ACC112 (cell line): ENCODE data around the gene SUV39H1.
"Not testable (repeated sequence)": the region's sequence is repeated elsewhere in the genome, so short reads cannot be mapped to it uniquely, and the experiment has no call there.

ENCODE experiments used
- H2AFZ ChIP-seq: fragments of 200-600 bp; sonication (generic); one replicate; pipeline ENCODE4 v1.6.0; 2017; ENCODE audit warnings: antibody characterized with exemption, low read length; ENCODE audit not compliant: unreplicated experiment
- H3K27ac ChIP-seq: fragments of 200-600 bp; sonication (generic); 2 replicates; pipeline ENCODE4 v1.5.1; 2014; ENCODE audit warnings: low read depth, mild to moderate bottlenecking, antibody characterized with exemption, low read length, moderate library complexity
- H3K27me3 ChIP-seq: fragments of 200-600 bp; sonication (generic); 2 replicates; pipeline ENCODE4 v1.6.1; 2014; ENCODE audit warnings: mild to moderate bottlenecking, antibody characterized with exemption, low read length, moderate library complexity, mixed read lengths; ENCODE audit not compliant: insufficient read depth
- H3K36me3 ChIP-seq: fragments of 200-600 bp; sonication (generic); 2 replicates; pipeline ENCODE4 v1.6.1; 2016; ENCODE audit warnings: mild to moderate bottlenecking, antibody characterized with exemption, low read length, moderate library complexity, mixed read lengths; ENCODE audit not compliant: insufficient read depth
- H3K4me1 ChIP-seq: fragments of 200-600 bp; sonication (generic); one replicate; pipeline ENCODE4 v1.6.1; 2016; ENCODE audit warnings: low read length, mixed read lengths; ENCODE audit not compliant: insufficient read depth, unreplicated experiment, control insufficient read depth
- H3K4me3 ChIP-seq: fragments of 200-600 bp; sonication (generic); 2 replicates; pipeline ENCODE4 v1.5.1; 2014; ENCODE audit warnings: mild to moderate bottlenecking, low read depth, low read length
- H3K79me2 ChIP-seq: fragments of 200-600 bp; sonication (generic); one replicate; pipeline ENCODE4 v1.6.0; 2016; ENCODE audit warnings: low read length; ENCODE audit not compliant: control insufficient read depth, unreplicated experiment, insufficient read depth

SUV39H1 gene

DNA sequence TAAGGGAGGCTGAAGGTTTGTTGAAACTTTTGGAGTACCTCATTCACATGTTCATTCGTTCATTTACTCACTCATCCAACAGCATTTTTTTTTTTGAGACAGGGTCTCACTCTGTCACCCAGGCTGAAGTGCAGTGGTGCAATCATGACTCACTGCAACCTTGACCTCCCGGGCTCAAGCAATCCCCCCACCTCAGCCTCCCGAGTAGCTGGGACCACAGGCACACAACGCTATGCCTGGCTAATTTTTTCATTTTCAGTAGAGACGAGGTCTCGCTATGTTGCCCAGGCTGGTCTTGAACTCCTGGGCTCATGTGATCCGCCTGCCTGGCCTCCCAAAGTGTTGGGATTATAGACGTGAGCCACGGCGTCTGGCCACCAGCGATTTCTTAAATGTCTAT lies 28.3 kb upstream of the SUV39H1 start:
- not testable (repeated sequence) for H2AFZ ChIP-seq, H3K4me3 ChIP-seq, H3K36me3 ChIP-seq, H3K27me3 ChIP-seq, H3K79me2 ChIP-seq, H3K27ac ChIP-seq, H3K4me1 ChIP-seq

- Histone ChIP-seq H3K4me3 (peak overlapping the region; percentile 82), H3K27me3 (no peaks in the 10 kb centered on the region), H3K36me3 (no peaks in the 10 kb centered on the region), H3K27ac (0 out of 2 replicates have a peak overlapping the region, but pooled peaks have one; percentile 5), H2AFZ (peak overlapping the region; percentile 27), H3K4me1 (no peaks in the 10 kb centered on the region), H3K79me2 (no peaks in the 10 kb centered on the region)
These were observed 20.2 kb upstream of the SUV39H1 start for GRCh38 chrX:48676106-48676892.

- no peaks in the 10 kb centered on the region for H3K79me2 ChIP-seq
- no peak overlapping the region for H2AFZ ChIP-seq
- H3K27ac ChIP-seq: no peak overlapping the region
- H3K4me3 ChIP-seq: peak overlapping the region; percentile 82
- H3K36me3 ChIP-seq: no peaks in the 10 kb centered on the region
- H3K4me1 ChIP-seq: no peaks in the 10 kb centered on the region
- no peaks in the 10 kb centered on the region for H3K27me3 ChIP-seq
These were observed 19.7 kb upstream of the SUV39H1 start for GRCh38 chrX:48676893-48677270.

DNA sequence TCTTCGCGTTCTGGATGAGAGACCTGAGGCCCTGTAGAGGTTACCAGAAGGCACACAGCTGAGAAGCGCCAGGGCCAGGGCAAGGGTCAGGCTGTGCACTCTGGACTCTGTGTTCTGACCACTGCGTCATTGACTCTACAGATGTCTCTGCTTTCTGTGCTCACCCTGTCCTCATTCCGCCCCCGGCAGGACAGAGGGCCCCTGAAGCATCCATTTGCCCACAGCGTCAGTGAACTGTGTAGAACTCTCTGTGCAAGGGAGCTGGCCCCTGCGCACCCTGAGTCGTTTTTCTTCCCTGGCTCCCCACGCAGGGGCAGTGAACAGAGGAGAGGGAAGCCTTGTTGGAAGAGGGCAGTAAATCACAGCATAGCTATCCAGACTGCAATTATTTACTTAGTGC lies 19.0 kb upstream of the SUV39H1 start:
- Histone ChIP-seq H3K79me2 (no peaks in the 10 kb centered on the region), H3K27ac (no peak overlapping the region), H2AFZ (no peak overlapping the region), H3K4me1 (no peaks in the 10 kb centered on the region), H3K36me3 (no peaks in the 10 kb centered on the region), H3K4me3 (peak overlapping the region; percentile 82), H3K27me3 (no peaks in the 10 kb centered on the region)

DNA sequence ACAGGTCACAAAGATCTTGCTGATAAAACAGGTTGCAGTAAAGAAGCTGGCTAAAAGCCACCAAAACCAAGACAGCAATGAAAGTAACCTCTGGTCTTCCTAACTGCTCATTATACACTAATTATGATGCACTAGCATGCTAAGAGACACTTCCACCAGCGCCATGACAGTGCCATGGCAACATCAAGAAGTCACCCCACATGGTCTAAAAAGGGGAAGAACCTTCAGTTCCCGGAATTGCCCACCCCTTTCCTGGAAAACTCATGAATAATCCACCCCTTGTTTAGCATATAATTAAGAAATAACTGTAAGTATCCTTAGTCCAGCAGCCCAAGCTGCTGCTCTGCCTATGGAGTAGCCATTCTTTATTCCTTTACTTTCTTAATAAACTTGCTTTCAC lies 16.1 kb upstream of the SUV39H1 start:
- H3K36me3 ChIP-seq, H3K27ac ChIP-seq, H3K4me3 ChIP-seq, H3K79me2 ChIP-seq, H3K4me1 ChIP-seq, H3K27me3 ChIP-seq, H2AFZ ChIP-seq: not testable (repeated sequence)

GRCh38 chrX:48680925-48681324 lies 15.6 kb upstream of the SUV39H1 start:
- H3K27me3 ChIP-seq, H2AFZ ChIP-seq, H3K36me3 ChIP-seq, H3K4me3 ChIP-seq, H3K79me2 ChIP-seq, H3K4me1 ChIP-seq, H3K27ac ChIP-seq: not testable (repeated sequence)

DNA sequence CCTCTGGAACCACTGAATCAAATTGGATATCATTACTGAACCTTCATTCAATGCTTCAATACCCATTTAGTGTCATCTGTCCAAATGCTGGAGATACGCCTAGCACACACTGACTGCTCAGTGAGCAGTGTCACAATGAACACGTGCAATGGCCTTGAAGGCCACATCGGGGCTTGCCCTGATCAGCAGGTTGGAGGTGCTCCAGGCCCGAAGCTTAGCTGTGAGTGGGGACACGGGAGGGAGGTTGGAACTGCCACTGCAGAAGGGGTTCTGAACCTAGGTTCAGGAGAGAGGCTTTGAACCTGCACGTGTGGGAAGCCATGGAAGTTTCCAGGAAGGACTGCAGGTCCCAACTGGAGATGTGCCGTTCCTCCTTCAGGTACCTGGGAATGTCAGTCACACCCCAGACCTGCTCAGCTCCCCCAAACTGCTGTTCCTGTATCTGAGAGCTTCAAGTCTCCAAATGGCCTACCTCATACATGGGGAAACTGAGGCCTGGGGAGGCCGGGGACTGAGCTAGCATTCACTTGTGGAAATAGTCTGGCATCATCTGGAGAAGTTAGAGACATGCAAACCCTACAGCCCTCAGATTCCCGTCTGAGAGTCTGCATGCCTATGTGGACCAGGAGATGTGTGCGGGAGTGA lies 14.9 kb upstream of the SUV39H1 start:
- Histone ChIP-seq H3K27ac (no peak overlapping the region), H3K27me3 (no peaks in the 10 kb centered on the region), H3K4me1 (no peaks in the 10 kb centered on the region), H2AFZ (no peak overlapping the region), H3K4me3 (no peak overlapping the region), H3K79me2 (no peaks in the 10 kb centered on the region), H3K36me3 (no peaks in the 10 kb centered on the region)

DNA sequence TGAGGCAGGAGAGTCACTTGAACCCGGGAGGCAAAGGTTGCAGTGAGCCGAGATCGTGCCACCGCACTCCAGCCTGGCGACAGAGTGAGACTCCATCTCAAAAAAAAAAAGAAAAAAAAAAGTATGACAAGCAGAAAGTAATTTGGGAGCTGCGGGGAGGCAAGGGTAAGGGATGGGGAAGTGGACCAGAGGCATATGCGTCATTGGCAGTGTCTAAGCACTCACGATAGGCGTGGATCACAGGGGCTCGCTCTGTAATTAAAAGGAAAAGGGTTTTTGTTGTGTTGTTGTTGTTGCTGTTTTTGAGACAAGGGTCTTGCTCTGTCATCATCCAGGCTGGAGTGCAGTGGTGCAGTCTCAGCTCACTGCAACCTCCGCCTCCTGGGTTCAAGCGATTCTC lies 13.7 kb upstream of the SUV39H1 start:
- not testable (repeated sequence) for H3K79me2 ChIP-seq, H3K36me3 ChIP-seq, H2AFZ ChIP-seq, H3K4me1 ChIP-seq, H3K4me3 ChIP-seq, H3K27me3 ChIP-seq, H3K27ac ChIP-seq

- H3K36me3 ChIP-seq: no peaks in the 10 kb centered on the region
- no peaks in the 10 kb centered on the region for H3K27me3 ChIP-seq
- no peak within 1 kb of the TSS for H3K4me3 ChIP-seq
- H3K79me2 ChIP-seq: no peaks in the 10 kb centered on the region
- no peak within 1 kb of the TSS for H3K27ac ChIP-seq
- no peak within 1 kb of the TSS for H2AFZ ChIP-seq
- H3K4me1 ChIP-seq: no peaks in the 10 kb centered on the region
These were observed 13.0 kb upstream of the SUV39H1 start, which contains the start of gene WAS for GRCh38 chrX:48683411-48683982. TSS of gene WAS (plus strand) at chrX:48683799. CDS start at chrX:48683854, 55 bp downstream.

GRCh38 chrX:48684134-48684533 lies 12.4 kb upstream of the SUV39H1 start:
- Histone ChIP-seq H3K27me3 (no peaks in the 10 kb centered on the region), H3K4me1 (no peaks in the 10 kb centered on the region), H3K36me3 (no peaks in the 10 kb centered on the region), H3K27ac (no peak overlapping the region), H2AFZ (no peak overlapping the region), H3K4me3 (no peak overlapping the region), H3K79me2 (no peaks in the 10 kb centered on the region)

DNA sequence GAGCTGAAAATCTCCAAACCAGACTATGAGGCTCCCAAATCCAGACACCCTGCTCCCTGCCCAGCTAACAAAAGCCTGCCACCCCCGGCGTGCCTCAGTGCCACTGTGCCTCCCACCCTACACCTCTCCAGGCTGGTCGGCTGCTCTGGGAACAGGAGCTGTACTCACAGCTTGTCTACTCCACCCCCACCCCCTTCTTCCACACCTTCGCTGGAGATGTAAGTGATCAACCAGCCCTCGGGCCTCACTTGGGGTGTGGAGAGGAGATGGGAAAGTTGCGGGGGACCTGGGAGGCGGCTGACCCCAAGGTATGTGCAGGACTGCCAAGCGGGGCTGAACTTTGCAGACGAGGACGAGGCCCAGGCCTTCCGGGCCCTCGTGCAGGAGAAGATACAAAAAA lies 11.1 kb upstream of the SUV39H1 start:
- H2AFZ ChIP-seq: no peak overlapping the region
- no peaks in the 10 kb centered on the region for H3K27me3 ChIP-seq
- no peaks in the 10 kb centered on the region for H3K79me2 ChIP-seq
- no peaks in the 10 kb centered on the region for H3K4me1 ChIP-seq
- H3K4me3 ChIP-seq: no peak overlapping the region
- no peaks in the 10 kb centered on the region for H3K36me3 ChIP-seq
- no peak overlapping the region for H3K27ac ChIP-seq
